CD14-positive monocyte (primary cell): ENCODE data around the gene RPL35A. TPM values are rescaled to one million over a fixed set of nuclear protein-coding genes. Genes with fewer than 3 reads are reported as not detected.

Experiments
- DNase-seq, 3 donors: peaks; one replicate each; pipeline ENCODE4 v3.0.0-alpha.2; 2011 to 2022
- H2AFZ ChIP-seq: 2 replicates; pipeline ENCODE4 v1.6.0; 2012; ENCODE audit warnings: mild to moderate bottlenecking, low read depth, low read length, inconsistent platforms; ENCODE audit not compliant: insufficient read depth, poor library complexity, severe bottlenecking
- H3K27ac ChIP-seq, 2 donors: 1 replicate in 1 of 2; 2 replicates in 1 of 2; pipeline ENCODE4 v1.5.1; 2012 to 2013; ENCODE audit warnings: low read length in 2 of 2, control low read depth in 1 of 2, inconsistent platforms in 1 of 2, low read depth in 1 of 2, mild to moderate bottlenecking in 1 of 2
- H3K27me3 ChIP-seq, 2 donors: one replicate each; pipeline versions ENCODE4 v1.6.0 to v1.6.1; 2011 to 2013; ENCODE audit warnings: low read length in 2 of 2; ENCODE audit not compliant: control insufficient read depth in 2 of 2, insufficient read depth in 2 of 2
- H3K36me3 ChIP-seq, 2 donors: replicated peaks in 1 of 2; 1 replicate in 1 of 2; 2 replicates in 1 of 2; pipeline versions ENCODE4 v1.5.1 to v1.6.1; 2012 to 2013; ENCODE audit warnings: low read length in 2 of 2, control low read depth in 1 of 2, inconsistent platforms in 1 of 2, mild to moderate bottlenecking in 1 of 2; ENCODE audit not compliant: insufficient read depth in 2 of 2, control insufficient read depth in 1 of 2
- H3K4me1 ChIP-seq, 2 donors: 1 replicate in 1 of 2; 2 replicates in 1 of 2; pipeline versions ENCODE4 v1.5.1 to v1.6.1; 2012 to 2013; ENCODE audit warnings: low read length in 2 of 2, control low read depth in 1 of 2, inconsistent platforms in 1 of 2, mild to moderate bottlenecking in 1 of 2, moderate library complexity in 1 of 2; ENCODE audit not compliant: insufficient read depth in 2 of 2, control insufficient read depth in 1 of 2
- H3K4me2 ChIP-seq: replicated peaks from 2 replicates; pipeline ENCODE3; 2012; ENCODE audit warnings: low read length, moderate library complexity, mild to moderate bottlenecking; ENCODE audit not compliant: poor library complexity, severe bottlenecking; ENCODE audit errors: extremely low read depth
- H3K4me3 ChIP-seq, 3 experiments: fragments of 200-600 bp in 1 of 3; sonication (generic) in 1 of 3; replicated peaks in 1 of 3; 1 replicate in 2 of 3; 2 replicates in 1 of 3; pipeline ENCODE4 v1.5.1; 2011 to 2013; ENCODE audit warnings: low read length in 3 of 3, mild to moderate bottlenecking in 3 of 3, control low read depth in 2 of 3, low read depth in 2 of 3, inconsistent platforms in 1 of 3, moderate library complexity in 1 of 3
- H3K79me2 ChIP-seq: 2 replicates; pipeline ENCODE4 v1.6.0; 2012; ENCODE audit warnings: mild to moderate bottlenecking, control low read depth, inconsistent platforms, low read length, moderate library complexity; ENCODE audit not compliant: insufficient read depth
- H3K9ac ChIP-seq: 2 replicates; pipeline ENCODE4 v1.6.0; 2017; ENCODE audit warnings: low read length, mild to moderate bottlenecking; ENCODE audit not compliant: insufficient read depth, poor library complexity, severe bottlenecking
- H3K9me3 ChIP-seq, 2 donors: replicated peaks in 1 of 2; 1 replicate in 1 of 2; 2 replicates in 1 of 2; pipeline versions ENCODE4 v1.5.1 to v1.6.1; 2012 to 2013; ENCODE audit warnings: low read length in 2 of 2, control low read depth in 1 of 2; ENCODE audit not compliant: control insufficient read depth in 1 of 2, insufficient read depth in 1 of 2
- H4K20me1 ChIP-seq: 2 replicates; pipeline ENCODE4 v1.6.0; 2012; ENCODE audit warnings: mild to moderate bottlenecking, low read length, control low read depth, moderate library complexity; ENCODE audit not compliant: insufficient read depth
- H3K27ac Mint-ChIP-seq, 7 donors: one replicate each; pipeline ENCODE4 v1.8.0; 2020; ENCODE audit warnings: mild to moderate bottlenecking in 7 of 7, mixed read lengths in 7 of 7, moderate library complexity in 6 of 7, inconsistent platforms in 2 of 7
- H3K27me3 Mint-ChIP-seq, 3 donors: one replicate each; pipeline ENCODE4 v1.8.0; 2021 to 2022; ENCODE audit warnings: low read depth in 3 of 3, mild to moderate bottlenecking in 3 of 3, mixed read lengths in 3 of 3, moderate library complexity in 3 of 3, inconsistent platforms in 1 of 3
- H3K36me3 Mint-ChIP-seq, 2 donors: one replicate each; pipeline ENCODE4 v1.8.0; 2020; ENCODE audit warnings: mixed read lengths in 2 of 2, inconsistent platforms in 1 of 2, mild to moderate bottlenecking in 1 of 2
- H3K4me1 Mint-ChIP-seq: one replicate; pipeline ENCODE4 v1.8.0; 2020; ENCODE audit warnings: mild to moderate bottlenecking, mixed read lengths
- H3K4me3 Mint-ChIP-seq, 2 donors: one replicate each; pipeline ENCODE4 v1.8.0; 2020; ENCODE audit warnings: mild to moderate bottlenecking in 2 of 2, mixed read lengths in 2 of 2, moderate library complexity in 1 of 2
- H3K9me3 Mint-ChIP-seq, 7 donors: one replicate each; pipeline ENCODE4 v1.8.0; 2020 to 2022; ENCODE audit warnings: mixed read lengths in 7 of 7, mild to moderate bottlenecking in 6 of 7, moderate library complexity in 6 of 7, inconsistent platforms in 2 of 7
- whole genome bisulfite sequencing: methylation state at CpG from one replicate; pipeline ENCODE4 v1.1.5; 2013; ENCODE audit warnings: missing lambda C conversion rate; ENCODE audit not compliant: insufficient coverage; 5-methylcytosine and 5-hydroxymethylcytosine counted together
- intact Hi-C, 2 donors: fragments of 100-400 bp; cut with micrococcal nuclease; formaldehyde crosslinking; loops; one replicate each; pipeline versions ENCODE4 v1.15.0 to v1.15.1; 2023
- polyA plus RNA-seq, 3 donors: library from polyadenylated mRNA; depleted of rRNA in 1 of 3; unstranded in 2 of 3; stranded (reverse) in 1 of 3; fragments of 300-500 nt in 2 of 3; fragments of >200 nt in 1 of 3; fragmentation: Illumina TruSeq in 2 of 3; gene quantifications; 1 replicate in 2 of 3; 2 replicates in 1 of 3; pipeline ENCODE4 v1.2.3, GENCODE V29; 2012 to 2021
- TF ChIP-seq, protein P1 (sequence below): fragments of 200-600 bp; IDR thresholded peaks from one replicate; pipeline ENCODE4 v1.8.0; 2022; ENCODE audit warnings: antibody characterized with exemption, mild to moderate bottlenecking

The RPL35A gene
- polyA plus RNA-seq, 3 donors = 882 to 1,113 (median 975) TPM

DNA sequence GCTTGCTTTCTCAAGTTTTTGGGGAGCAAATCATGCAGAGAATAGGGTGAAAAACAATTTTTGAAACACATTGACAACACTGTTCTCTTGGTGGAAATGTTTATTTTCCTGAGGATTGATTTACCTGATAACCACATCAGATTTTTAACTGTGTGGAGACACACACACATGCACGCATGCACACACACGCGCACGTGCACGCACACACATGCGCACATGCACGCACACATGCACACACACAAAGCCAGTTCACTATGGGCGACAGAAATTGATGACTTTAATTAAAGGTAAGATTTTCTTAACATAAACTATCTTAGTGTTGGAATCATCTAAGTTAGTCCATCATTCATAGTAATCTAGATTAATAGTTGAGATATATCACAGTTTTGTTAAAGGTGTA, 25.3 kb downstream of the RPL35A start:
- no peaks in the 10 kb centered on the region for H3K9me3 ChIP-seq
- intact Hi-C loops = no loop called here
- peaks cover 0 to 13% (median 7%) of the 10 kb centered on the region in 7 donors for H3K9me3 Mint-ChIP-seq
- no CpG with 5 or more reads among the region's 8 CpGs for WGBS
- H3K36me3 Mint-ChIP-seq = no peaks in the 10 kb centered on the region
- TF ChIP-seq, protein P1, sequence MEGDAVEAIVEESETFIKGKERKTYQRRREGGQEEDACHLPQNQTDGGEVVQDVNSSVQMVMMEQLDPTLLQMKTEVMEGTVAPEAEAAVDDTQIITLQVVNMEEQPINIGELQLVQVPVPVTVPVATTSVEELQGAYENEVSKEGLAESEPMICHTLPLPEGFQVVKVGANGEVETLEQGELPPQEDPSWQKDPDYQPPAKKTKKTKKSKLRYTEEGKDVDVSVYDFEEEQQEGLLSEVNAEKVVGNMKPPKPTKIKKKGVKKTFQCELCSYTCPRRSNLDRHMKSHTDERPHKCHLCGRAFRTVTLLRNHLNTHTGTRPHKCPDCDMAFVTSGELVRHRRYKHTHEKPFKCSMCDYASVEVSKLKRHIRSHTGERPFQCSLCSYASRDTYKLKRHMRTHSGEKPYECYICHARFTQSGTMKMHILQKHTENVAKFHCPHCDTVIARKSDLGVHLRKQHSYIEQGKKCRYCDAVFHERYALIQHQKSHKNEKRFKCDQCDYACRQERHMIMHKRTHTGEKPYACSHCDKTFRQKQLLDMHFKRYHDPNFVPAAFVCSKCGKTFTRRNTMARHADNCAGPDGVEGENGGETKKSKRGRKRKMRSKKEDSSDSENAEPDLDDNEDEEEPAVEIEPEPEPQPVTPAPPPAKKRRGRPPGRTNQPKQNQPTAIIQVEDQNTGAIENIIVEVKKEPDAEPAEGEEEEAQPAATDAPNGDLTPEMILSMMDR = no peak
- DNase-seq = no peak
- H3K36me3 ChIP-seq = no peaks in the 10 kb centered on the region
- no peak overlapping the region for H3K4me2 ChIP-seq
- H3K4me3 ChIP-seq = no peak overlapping the region
- no peaks in the 10 kb centered on the region for H4K20me1 ChIP-seq
- H3K79me2 ChIP-seq = no peaks in the 10 kb centered on the region
- no peak overlapping the region for H2AFZ ChIP-seq
- no peak overlapping the region for H3K27ac ChIP-seq
- peaks cover 0 to 1% (median 0%) of the 10 kb centered on the region in 3 donors for H3K27me3 Mint-ChIP-seq
- H3K4me1 Mint-ChIP-seq = no peaks in the 10 kb centered on the region
- H3K4me3 Mint-ChIP-seq = no peak overlapping the region
- H3K4me1 ChIP-seq = no peaks in the 10 kb centered on the region
- H3K27ac Mint-ChIP-seq = no peak overlapping the region
- H3K9ac ChIP-seq = no peak overlapping the region
- no peaks in the 10 kb centered on the region for H3K27me3 ChIP-seq

DNA sequence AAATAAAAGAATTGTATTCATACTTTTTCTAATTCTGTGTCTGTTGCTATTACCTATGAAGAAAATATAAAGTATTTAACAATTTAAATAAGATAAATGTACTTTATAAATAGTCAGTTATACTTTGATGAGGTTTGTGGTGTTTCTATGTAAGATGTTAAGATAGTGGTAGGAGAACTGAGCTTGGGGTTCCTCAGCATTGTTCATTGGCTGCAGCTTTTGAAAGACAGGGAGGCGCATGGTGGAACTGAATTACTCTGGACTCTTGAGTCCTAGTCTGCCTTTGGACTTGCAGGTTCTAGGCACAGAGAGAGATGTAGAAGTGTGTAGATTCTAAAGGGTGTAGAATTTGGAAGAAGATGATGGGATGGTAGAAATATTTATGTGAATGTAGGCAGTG, 33.1 kb downstream of the RPL35A start:
- Histone ChIP-seq H3K4me2 (no peak overlapping the region), H3K27me3 (no peaks in the 10 kb centered on the region), H3K4me1 (peaks cover 6 to 19% of the 10 kb centered on the region in 2 donors), H4K20me1 (no peaks in the 10 kb centered on the region), H3K36me3 (no peaks in the 10 kb centered on the region), H3K9me3 (no peaks in the 10 kb centered on the region), H3K9ac (no peak overlapping the region), H3K27ac (no peak overlapping the region), H2AFZ (no peak overlapping the region), H3K79me2 (no peaks in the 10 kb centered on the region), H3K4me3 (no peak overlapping the region)
- Mint-ChIP-seq H3K4me3 (no peak overlapping the region), H3K27ac (peak overlapping the region in 1 of 7 donors; percentile 27), H3K4me1 (peaks cover 13% of the 10 kb centered on the region), H3K9me3 (no peaks in the 10 kb centered on the region), H3K36me3 (no peaks in the 10 kb centered on the region), H3K27me3 (no peaks in the 10 kb centered on the region)
- TF ChIP-seq, protein P1 = no peak
- intact Hi-C loops = no loop called here
- no peak for DNase-seq
- 86% methylated on average over 1 of the region's 1 CpG for WGBS
